ENCODE measurements around the gene PPARGC1A.

The PPARGC1A gene

DNA sequence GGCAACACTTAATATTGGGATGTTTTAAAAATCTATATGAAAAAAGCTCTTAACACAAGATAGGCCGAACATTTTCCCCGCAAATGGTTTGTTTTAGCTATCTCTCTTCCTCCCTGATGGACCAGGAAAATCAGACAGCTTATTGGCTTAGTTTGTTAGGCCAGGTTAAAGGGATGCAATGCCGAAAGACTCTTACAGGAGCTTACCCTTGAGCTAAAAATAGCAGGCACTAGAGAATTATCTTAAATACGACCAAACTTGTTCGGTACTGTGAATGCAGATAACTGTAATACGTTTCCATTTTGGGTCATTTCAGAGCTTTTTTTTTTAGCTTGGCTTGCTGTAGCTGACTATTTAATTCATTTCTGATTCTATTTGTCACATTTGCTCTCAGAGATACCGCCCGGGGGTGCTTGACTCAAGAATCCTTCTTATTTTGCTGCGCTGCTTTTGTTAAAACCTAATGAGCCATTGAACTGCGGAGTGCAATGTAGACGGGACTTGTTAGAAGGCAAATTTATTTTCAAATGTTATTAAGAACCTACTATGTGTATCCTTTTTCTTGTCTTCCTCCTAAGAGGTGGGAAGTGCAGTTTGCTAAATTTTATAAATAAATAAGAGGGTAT, 23.3 kb downstream of the PPARGC1A start:
- no peaks in the 10 kb centered on the region for H4K20me1 ChIP-seq (ENCODE audit: control insufficient read depth, insufficient read depth, low read depth, low read length)
- no peak overlapping the region for H3K4me2 ChIP-seq (ENCODE audit: low read length)
- TF ChIP-seq, protein P1, sequence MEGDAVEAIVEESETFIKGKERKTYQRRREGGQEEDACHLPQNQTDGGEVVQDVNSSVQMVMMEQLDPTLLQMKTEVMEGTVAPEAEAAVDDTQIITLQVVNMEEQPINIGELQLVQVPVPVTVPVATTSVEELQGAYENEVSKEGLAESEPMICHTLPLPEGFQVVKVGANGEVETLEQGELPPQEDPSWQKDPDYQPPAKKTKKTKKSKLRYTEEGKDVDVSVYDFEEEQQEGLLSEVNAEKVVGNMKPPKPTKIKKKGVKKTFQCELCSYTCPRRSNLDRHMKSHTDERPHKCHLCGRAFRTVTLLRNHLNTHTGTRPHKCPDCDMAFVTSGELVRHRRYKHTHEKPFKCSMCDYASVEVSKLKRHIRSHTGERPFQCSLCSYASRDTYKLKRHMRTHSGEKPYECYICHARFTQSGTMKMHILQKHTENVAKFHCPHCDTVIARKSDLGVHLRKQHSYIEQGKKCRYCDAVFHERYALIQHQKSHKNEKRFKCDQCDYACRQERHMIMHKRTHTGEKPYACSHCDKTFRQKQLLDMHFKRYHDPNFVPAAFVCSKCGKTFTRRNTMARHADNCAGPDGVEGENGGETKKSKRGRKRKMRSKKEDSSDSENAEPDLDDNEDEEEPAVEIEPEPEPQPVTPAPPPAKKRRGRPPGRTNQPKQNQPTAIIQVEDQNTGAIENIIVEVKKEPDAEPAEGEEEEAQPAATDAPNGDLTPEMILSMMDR (IDR thresholded peaks at IDR 0.05; ENCODE audit: low read depth, low read length, poor library complexity, severe bottlenecking), result no peak
- no peak for TF ChIP-seq EZH2phosphoT487 (IDR thresholded peaks at IDR 0.05; ENCODE audit: borderline replicate concordance, low read length)
- no peaks in the 10 kb centered on the region for H3F3A ChIP-seq (ENCODE audit: control insufficient read depth, insufficient read depth)
- H3K4me1 ChIP-seq (ENCODE audit: control insufficient read depth, low read length), result no peaks in the 10 kb centered on the region
- no peak overlapping the region for H3K27ac ChIP-seq (ENCODE audit: low read depth, low read length)
- no peaks in the 10 kb centered on the region for H3K9me2 ChIP-seq (replicated peaks; ENCODE audit: control insufficient read depth, low read length)
- no peaks in the 10 kb centered on the region for H3K79me2 ChIP-seq (ENCODE audit: control insufficient read depth, low read length)
- no peaks in the 10 kb centered on the region for H3K27me3 ChIP-seq (ENCODE audit: control insufficient read depth, low read length)
- no peaks in the 10 kb centered on the region for H3K36me3 ChIP-seq (ENCODE audit: control insufficient read depth, low read length)
- no peaks in the 10 kb centered on the region for H3K9me3 ChIP-seq (ENCODE audit: control insufficient read depth, insufficient read depth, low read length)
- no peak overlapping the region for H3K4me3 ChIP-seq (ENCODE audit: low read length)

DNA sequence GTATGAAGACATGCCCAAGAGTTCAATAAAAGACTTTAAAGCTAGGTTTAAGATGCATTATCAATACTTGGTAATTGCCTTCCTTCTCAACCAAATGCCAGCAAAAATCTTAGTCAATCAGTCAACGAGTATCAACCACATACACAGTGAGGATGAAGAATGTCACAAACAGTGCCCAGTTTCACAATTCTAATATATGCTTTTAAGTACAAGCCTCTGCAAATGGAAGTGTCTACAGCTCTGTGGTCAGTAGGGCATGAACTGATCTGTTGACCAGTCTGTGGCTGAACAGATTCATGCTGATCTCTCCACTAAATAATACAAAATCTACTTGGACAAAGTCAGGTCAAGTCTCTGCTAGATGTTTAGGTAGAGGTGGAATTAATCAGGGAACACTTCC, 27.9 kb downstream of the PPARGC1A start:
- Histone ChIP-seq H3K27ac (ENCODE audit: low read depth, low read length) (no peak overlapping the region), H3K4me3 (ENCODE audit: low read length) (no peak overlapping the region), H3K27me3 (ENCODE audit: control insufficient read depth, low read length) (no peaks in the 10 kb centered on the region), H3K9me2 (replicated peaks; ENCODE audit: control insufficient read depth, low read length) (no peaks in the 10 kb centered on the region), H3K9me3 (ENCODE audit: control insufficient read depth, insufficient read depth, low read length) (no peaks in the 10 kb centered on the region), H3F3A (ENCODE audit: control insufficient read depth, insufficient read depth) (no peaks in the 10 kb centered on the region), H3K79me2 (ENCODE audit: control insufficient read depth, low read length) (no peaks in the 10 kb centered on the region), H3K4me2 (ENCODE audit: low read length) (no peak overlapping the region), H4K20me1 (ENCODE audit: control insufficient read depth, insufficient read depth, low read depth, low read length) (no peaks in the 10 kb centered on the region), H3K36me3 (ENCODE audit: control insufficient read depth, low read length) (no peaks in the 10 kb centered on the region), H3K4me1 (ENCODE audit: control insufficient read depth, low read length) (no peaks in the 10 kb centered on the region)
- TF ChIP-seq, protein P1 (IDR thresholded peaks at IDR 0.05; ENCODE audit: low read depth, low read length, poor library complexity, severe bottlenecking), result no peak
- no peak for TF ChIP-seq EZH2phosphoT487 (IDR thresholded peaks at IDR 0.05; ENCODE audit: borderline replicate concordance, low read length)

DNA sequence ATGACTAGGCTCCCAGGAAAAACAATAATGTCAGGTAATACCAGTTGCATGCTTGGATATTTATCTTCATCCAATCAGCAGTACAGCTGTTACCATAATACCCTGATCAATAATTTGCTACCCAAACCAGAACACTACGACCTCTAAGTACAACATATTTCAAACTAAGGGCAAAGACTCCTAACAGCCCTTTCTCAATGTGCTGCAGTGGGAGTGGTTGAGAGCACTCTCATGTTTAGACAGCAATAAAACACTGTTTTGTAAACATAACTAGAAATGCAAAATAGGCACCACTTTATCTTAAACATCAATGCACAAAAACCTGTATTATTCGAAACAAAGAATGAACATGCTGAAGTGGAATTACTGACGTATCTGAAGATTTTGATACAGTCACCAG, 28.9 kb downstream of the PPARGC1A start:
- TF ChIP-seq, protein P1 (IDR thresholded peaks at IDR 0.05; ENCODE audit: low read depth, low read length, poor library complexity, severe bottlenecking), result no peak
- no peak for TF ChIP-seq EZH2phosphoT487 (IDR thresholded peaks at IDR 0.05; ENCODE audit: borderline replicate concordance, low read length)
- Histone ChIP-seq H3K36me3 (ENCODE audit: control insufficient read depth, low read length) (no peaks in the 10 kb centered on the region), H3K79me2 (ENCODE audit: control insufficient read depth, low read length) (no peaks in the 10 kb centered on the region), H3K9me3 (ENCODE audit: control insufficient read depth, insufficient read depth, low read length) (no peaks in the 10 kb centered on the region), H3K4me1 (ENCODE audit: control insufficient read depth, low read length) (no peaks in the 10 kb centered on the region), H3K4me3 (ENCODE audit: low read length) (no peak overlapping the region), H3K27ac (ENCODE audit: low read depth, low read length) (no peak overlapping the region), H3K9me2 (replicated peaks; ENCODE audit: control insufficient read depth, low read length) (no peaks in the 10 kb centered on the region), H3K4me2 (ENCODE audit: low read length) (no peak overlapping the region), H3F3A (ENCODE audit: control insufficient read depth, insufficient read depth) (no peaks in the 10 kb centered on the region), H4K20me1 (ENCODE audit: control insufficient read depth, insufficient read depth, low read depth, low read length) (no peaks in the 10 kb centered on the region), H3K27me3 (ENCODE audit: control insufficient read depth, low read length) (no peaks in the 10 kb centered on the region)

All from DOHH2 (cell line).